Fibroblast of lung (primary cell): ENCODE data around the gene CETN1.

Source experiments
- EZH2 ChIP-seq: IDR thresholded peaks from 2 replicates; pipeline ENCODE4 v1.5.1; 2012; ENCODE audit warnings: low read length, control low read depth, mild to moderate bottlenecking; ENCODE audit errors: missing control alignments
- TF ChIP-seq, protein P1 (sequence below), 2 donors: IDR thresholded peaks in 1 of 2; conservative IDR thresholded peaks in 1 of 2; 1 replicate in 1 of 2; 2 replicates in 1 of 2; pipeline ENCODE4 v1.5.1; 2011 to 2012; ENCODE audit warnings: low read length in 2 of 2, control low read depth in 1 of 2, inconsistent platforms in 1 of 2, low read depth in 1 of 2, mild to moderate bottlenecking in 1 of 2

DNA sequence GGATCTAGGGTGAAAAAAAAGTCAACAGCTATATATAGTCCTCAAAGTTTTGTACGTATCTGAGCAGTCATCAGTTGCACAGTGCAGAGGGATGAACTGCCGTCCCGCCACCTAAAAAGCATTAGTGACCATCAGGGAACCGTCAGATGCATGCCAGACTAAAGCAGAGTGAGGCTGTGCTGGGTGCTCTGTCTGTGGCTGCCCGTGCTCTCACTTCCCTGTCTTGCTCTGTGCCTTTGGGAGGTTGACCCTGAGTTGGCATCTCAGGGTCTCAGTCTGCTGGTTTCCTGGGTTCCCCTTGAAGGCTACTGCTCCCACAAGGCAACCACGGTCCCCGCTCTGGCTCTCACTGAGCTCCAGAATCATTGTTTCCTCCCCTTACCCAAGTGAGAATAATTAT, 27.8 kb downstream of the CETN1 start:
- TF ChIP-seq, protein P1, sequence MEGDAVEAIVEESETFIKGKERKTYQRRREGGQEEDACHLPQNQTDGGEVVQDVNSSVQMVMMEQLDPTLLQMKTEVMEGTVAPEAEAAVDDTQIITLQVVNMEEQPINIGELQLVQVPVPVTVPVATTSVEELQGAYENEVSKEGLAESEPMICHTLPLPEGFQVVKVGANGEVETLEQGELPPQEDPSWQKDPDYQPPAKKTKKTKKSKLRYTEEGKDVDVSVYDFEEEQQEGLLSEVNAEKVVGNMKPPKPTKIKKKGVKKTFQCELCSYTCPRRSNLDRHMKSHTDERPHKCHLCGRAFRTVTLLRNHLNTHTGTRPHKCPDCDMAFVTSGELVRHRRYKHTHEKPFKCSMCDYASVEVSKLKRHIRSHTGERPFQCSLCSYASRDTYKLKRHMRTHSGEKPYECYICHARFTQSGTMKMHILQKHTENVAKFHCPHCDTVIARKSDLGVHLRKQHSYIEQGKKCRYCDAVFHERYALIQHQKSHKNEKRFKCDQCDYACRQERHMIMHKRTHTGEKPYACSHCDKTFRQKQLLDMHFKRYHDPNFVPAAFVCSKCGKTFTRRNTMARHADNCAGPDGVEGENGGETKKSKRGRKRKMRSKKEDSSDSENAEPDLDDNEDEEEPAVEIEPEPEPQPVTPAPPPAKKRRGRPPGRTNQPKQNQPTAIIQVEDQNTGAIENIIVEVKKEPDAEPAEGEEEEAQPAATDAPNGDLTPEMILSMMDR (conservative IDR thresholded peaks at IDR 0.05 in 1 of 2, IDR thresholded peaks at IDR 0.05 in 1 of 2; ENCODE audit: low read depth in 1 of 2, low read length in 2 of 2), result no peak
- no peak for TF ChIP-seq EZH2
